GM21529 (cell line): ENCODE results near the gene OR9A2.
"Not testable (repeated sequence)": the region's sequence is repeated elsewhere in the genome, so short reads cannot be mapped to it uniquely, and the experiment has no call there.

Source experiments
- ATAC-seq: cut with Tn5 transposase; IDR thresholded peaks from one replicate; pipeline ENCODE4 v1.9.1; 2021; ENCODE audit not compliant: unreplicated experiment

Gene OR9A2

DNA sequence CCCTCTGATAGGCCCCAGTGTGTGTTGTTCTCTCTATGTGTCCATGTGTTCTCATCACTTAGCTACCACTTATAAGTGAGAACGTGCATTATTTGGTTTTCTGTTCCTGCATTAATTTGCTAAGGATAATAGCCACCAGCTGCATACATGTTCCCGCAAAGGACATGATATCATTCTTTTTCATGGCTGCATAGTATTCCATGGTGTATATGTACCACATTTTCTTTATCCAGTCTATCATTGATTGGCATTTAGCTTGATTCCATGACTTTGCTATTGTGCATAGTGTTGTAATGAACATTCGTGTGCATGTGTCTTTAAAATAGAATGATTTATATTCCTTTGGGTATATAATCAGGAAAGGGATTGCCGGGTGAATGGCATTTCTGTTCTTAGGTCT is 48.5 kb downstream of the OR9A2 start:
- ATAC-seq: not testable (repeated sequence)
